Measurements from ENCODE around the gene LY6G6C. TPM values are rescaled to one million over a fixed set of nuclear protein-coding genes. Genes with fewer than 3 reads are reported as not detected.

Gene LY6G6C
- total RNA-seq, 1 donor from 2014 or later, result 0.30 TPM

DNA sequence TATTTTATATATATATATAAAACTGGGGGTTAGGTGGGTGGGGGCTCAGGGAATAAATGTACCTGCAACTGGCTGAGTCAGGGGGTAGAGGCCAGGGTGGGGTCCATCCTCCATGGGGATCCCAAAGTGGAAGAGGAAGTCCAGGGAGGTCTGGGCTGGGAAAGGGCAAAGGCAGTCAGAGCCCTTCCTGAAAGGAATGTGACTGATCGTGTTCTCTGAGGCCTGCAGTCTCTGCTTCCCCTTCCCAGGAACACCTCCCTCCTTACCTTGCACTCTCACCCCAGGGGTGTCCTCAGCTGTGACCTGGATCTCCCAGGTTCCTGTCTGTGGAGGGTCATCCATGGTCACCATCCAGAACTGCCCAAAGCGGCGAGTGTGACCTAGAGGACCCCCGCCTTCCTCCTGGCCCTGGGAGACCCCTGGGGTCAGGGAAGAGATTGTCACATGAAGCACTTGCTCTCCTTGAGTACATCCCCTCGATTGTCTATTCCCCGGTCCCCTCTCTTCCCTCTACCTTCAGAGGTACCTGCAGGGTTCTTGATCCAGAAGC is 45.6 kb upstream of the LY6G6C start:
- no peak overlapping the region for H3K4me3 Mint-ChIP-seq (ENCODE audit: unreplicated experiment)
- H3K4me1 Mint-ChIP-seq (ENCODE audit: low read depth), result peaks cover 10% of the 10 kb centered on the region
- TF ChIP-seq, protein P1, sequence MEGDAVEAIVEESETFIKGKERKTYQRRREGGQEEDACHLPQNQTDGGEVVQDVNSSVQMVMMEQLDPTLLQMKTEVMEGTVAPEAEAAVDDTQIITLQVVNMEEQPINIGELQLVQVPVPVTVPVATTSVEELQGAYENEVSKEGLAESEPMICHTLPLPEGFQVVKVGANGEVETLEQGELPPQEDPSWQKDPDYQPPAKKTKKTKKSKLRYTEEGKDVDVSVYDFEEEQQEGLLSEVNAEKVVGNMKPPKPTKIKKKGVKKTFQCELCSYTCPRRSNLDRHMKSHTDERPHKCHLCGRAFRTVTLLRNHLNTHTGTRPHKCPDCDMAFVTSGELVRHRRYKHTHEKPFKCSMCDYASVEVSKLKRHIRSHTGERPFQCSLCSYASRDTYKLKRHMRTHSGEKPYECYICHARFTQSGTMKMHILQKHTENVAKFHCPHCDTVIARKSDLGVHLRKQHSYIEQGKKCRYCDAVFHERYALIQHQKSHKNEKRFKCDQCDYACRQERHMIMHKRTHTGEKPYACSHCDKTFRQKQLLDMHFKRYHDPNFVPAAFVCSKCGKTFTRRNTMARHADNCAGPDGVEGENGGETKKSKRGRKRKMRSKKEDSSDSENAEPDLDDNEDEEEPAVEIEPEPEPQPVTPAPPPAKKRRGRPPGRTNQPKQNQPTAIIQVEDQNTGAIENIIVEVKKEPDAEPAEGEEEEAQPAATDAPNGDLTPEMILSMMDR (IDR thresholded peaks at IDR 0.05), result no peak
- DNase-seq (ENCODE audit: low spot score), result no peak
- H3K9me3 Mint-ChIP-seq (ENCODE audit: low read depth), result no peaks in the 10 kb centered on the region
- H3K27ac Mint-ChIP-seq (ENCODE audit: unreplicated experiment), result no peak overlapping the region
- H3K27me3 Mint-ChIP-seq (ENCODE audit: low read depth), result no peaks in the 10 kb centered on the region
- H3K36me3 Mint-ChIP-seq (ENCODE audit: low read depth), result peaks cover 2% of the 10 kb centered on the region

DNA sequence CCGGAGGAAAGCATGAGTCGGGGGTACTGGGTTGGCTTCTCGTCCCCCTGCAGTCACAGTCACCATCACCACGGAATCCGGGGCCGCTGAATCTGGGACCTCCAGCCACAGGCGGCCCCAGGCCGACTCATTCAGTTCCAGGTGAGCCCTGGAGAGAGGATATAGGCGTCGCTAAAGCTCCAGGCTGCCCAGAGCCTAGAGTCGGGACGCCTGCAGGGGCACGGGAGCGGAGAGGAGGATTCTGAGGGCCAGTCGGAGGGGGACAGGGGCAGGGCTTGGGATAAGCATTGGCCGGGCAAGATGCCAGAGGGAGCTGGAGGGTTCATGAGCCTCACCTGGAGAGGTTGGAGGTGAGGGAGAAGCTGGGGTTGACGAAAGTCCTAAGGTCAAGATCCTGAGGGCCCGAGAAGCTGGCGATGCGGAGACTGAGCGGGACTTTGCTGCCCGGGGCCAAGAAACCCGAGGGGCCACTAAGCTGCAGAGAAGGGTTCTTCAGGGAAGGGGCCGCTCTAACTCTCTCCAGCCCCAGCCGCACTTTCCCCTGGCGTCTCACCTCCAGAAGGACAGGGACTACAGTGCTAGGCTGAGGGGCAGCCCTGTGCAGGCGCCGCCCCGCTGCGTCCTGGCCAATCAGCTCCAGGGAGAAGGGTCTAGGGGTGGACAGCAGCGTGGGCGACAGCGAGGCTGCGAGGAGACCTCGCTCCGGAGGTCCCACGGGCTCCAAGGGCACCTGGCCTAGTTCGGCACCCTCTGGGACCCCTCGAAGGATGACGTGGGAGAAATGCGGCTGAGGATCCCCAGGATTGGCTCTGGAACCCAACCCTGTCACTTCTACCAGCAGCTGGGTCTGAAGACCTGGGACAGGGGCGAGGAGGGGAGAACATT is 44.6 kb upstream of the LY6G6C start:
- Mint-ChIP-seq H3K4me3 (ENCODE audit: unreplicated experiment) (no peak overlapping the region), H3K27me3 (ENCODE audit: low read depth) (no peaks in the 10 kb centered on the region), H3K36me3 (ENCODE audit: low read depth) (peaks cover 2% of the 10 kb centered on the region), H3K27ac (ENCODE audit: unreplicated experiment) (no peak overlapping the region), H3K4me1 (ENCODE audit: low read depth) (peaks cover 10% of the 10 kb centered on the region), H3K9me3 (ENCODE audit: low read depth) (no peaks in the 10 kb centered on the region)
- TF ChIP-seq, protein P1 (IDR thresholded peaks at IDR 0.05), result no peak
- DNase-seq (ENCODE audit: low spot score), result no peak

DNA sequence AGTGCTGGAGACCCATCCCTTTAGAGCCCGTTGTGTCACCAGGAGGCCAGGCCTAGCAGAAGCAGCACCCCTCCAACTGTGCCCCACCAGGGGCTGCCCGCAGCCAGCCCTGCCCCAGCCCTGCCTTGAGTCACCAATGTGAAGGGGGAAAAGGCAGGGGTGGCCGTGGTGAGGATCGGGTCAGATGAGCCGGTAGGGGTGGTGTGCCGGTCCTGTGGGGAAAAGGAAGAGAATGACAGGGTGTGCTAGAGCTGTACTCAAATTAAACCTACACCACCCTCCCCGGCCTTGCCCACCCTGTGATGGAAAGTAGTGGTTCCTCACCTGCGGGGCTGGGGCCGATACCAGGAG is 44.0 kb upstream of the LY6G6C start:
- Mint-ChIP-seq H3K27me3 (ENCODE audit: low read depth) (no peaks in the 10 kb centered on the region), H3K9me3 (ENCODE audit: low read depth) (no peaks in the 10 kb centered on the region), H3K4me1 (ENCODE audit: low read depth) (peaks cover 10% of the 10 kb centered on the region), H3K27ac (ENCODE audit: unreplicated experiment) (no peak overlapping the region), H3K36me3 (ENCODE audit: low read depth) (peaks cover 3% of the 10 kb centered on the region), H3K4me3 (ENCODE audit: unreplicated experiment) (no peak overlapping the region)
- DNase-seq (ENCODE audit: low spot score), result no peak
- TF ChIP-seq, protein P1 (IDR thresholded peaks at IDR 0.05), result no peak

DNA sequence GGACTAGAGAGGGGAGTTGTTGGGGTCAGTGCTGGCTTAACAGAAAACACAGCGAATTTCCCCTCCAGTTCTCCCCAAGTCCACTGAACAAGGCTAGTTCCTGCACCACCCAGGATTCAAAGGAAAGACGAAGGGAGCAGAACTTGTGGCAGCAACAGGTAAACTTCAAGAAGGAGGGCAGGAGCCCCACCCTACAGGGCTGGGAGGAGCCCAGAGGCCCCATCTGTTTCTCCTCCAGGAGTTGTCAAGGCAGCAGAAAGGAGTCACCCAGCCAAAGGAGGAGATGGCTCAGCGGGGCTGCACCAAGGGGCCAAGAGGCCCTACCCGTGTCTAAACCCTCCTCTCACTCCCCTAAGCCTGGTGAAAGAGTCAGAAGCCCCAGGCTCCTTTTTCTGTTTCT is 42.7 kb upstream of the LY6G6C start:
- no peak overlapping the region for H3K4me3 Mint-ChIP-seq (ENCODE audit: unreplicated experiment)
- peaks cover 10% of the 10 kb centered on the region for H3K4me1 Mint-ChIP-seq (ENCODE audit: low read depth)
- no peak for DNase-seq (ENCODE audit: low spot score)
- no peaks in the 10 kb centered on the region for H3K9me3 Mint-ChIP-seq (ENCODE audit: low read depth)
- peaks cover 6% of the 10 kb centered on the region for H3K36me3 Mint-ChIP-seq (ENCODE audit: low read depth)
- TF ChIP-seq, protein P1 (IDR thresholded peaks at IDR 0.05), result no peak
- H3K27ac Mint-ChIP-seq (ENCODE audit: unreplicated experiment), result no peak overlapping the region
- H3K27me3 Mint-ChIP-seq (ENCODE audit: low read depth), result no peaks in the 10 kb centered on the region

DNA sequence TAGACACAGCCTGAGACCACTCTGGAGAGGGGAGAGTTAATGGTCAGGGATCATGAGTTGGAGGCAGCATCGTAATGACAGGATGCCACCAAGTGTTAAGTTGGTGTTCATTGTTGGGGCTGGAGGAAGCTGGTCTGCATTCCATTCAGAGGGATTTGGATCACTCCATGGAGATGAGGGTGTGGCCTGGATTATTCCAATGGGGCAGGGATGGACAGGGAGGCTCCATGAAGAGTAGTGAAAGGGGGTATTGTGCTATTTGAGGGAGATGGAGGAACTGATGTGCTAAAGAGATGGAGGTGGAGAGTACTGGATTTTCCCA is 42.0 kb upstream of the LY6G6C start:
- Mint-ChIP-seq H3K27me3 (ENCODE audit: low read depth) (no peaks in the 10 kb centered on the region), H3K9me3 (ENCODE audit: low read depth) (no peaks in the 10 kb centered on the region), H3K36me3 (ENCODE audit: low read depth) (peaks cover 6% of the 10 kb centered on the region), H3K27ac (ENCODE audit: unreplicated experiment) (peak overlapping the region; percentile 39), H3K4me3 (ENCODE audit: unreplicated experiment) (no peak overlapping the region), H3K4me1 (ENCODE audit: low read depth) (peaks cover 10% of the 10 kb centered on the region)
- TF ChIP-seq, protein P1 (IDR thresholded peaks at IDR 0.05), result peak; percentile 28
- no peak for DNase-seq (ENCODE audit: low spot score)
